Measurements from ENCODE around the gene ISM1.

Gene ISM1

GRCh38 chr20:13317439-13317838 lies 96.4 kb downstream of the ISM1 start:
- no peak for DNase-seq

DNA sequence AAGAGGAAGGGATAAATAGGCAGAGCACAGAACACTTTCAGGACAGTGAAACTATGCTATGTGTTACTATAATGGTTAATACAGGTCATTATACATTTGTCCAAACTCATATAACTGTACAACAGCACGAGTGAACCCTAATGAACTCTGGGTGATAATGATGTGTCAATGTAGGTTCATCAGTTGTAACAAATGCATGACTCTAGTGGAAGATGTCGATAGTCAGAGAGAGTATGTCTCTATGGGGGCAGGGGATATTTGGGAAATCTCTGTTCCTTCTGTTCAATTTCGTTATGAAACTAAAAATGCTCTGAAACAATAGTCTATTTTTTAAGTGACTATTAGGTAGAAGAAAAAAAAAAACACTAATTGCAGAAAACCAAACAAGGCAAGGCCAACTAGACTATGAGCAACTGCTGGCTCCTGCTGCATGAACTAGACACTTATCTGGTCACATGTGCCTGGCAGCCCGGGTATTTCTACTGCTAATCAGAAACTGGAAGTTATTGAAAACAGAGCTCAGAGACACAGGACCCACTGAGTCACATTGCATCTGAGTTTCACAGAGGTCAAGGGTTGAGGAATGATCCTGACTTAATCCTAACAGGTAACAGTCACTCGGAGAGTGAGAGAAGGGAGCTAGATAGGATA lies 97.9 kb downstream of the ISM1 start:
- DNase-seq = no peak

- no peak for DNase-seq
These were observed 99.6 kb downstream of the ISM1 start for GRCh38 chr20:13320702-13321101.

DNA sequence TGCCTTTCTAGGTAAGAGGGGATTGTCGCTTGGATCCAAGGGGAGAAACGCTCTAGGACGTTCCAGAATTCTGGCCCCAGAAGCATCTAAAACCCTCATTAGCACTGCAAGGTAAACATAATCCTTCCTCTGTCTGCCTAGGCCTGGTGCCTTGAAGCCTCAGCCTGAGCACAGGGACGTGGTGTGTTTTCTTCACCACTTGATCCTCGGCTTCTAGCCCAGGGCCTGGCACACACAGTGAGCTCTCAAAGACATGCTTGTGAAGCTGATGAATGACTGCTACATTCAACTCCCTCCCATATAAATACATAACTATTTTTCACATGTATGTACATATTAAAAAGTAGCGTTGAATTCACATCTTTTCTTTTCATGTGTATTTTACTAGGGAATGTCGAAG lies 100.3 kb downstream of the ISM1 start:
- no peak for DNase-seq

- no peak for DNase-seq
These were observed 101.1 kb downstream of the ISM1 start for GRCh38 chr20:13322198-13322597.

DNA sequence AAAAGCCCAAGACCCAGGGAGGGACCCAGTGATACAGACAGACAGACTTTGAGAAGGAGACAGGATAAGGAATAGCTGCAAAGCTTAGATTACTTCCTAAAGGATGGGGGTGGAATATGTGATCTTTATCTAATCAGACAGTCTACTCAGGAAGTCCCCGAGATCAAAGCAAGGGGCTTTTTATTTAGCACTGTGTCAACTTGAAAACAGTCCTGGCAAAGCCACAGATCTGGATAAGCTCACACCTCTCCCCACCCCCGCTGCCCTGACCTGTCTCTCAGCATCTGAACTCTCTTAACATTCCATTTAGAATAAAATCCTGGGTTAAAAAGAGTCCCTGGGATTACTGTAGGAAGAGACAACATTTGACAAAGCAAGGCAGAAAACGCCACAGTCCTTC lies 101.5 kb downstream of the ISM1 start:
- no peak for DNase-seq

- no peak for DNase-seq
These were observed 104.0 kb downstream of the ISM1 start for GRCh38 chr20:13325033-13325432.

DNA sequence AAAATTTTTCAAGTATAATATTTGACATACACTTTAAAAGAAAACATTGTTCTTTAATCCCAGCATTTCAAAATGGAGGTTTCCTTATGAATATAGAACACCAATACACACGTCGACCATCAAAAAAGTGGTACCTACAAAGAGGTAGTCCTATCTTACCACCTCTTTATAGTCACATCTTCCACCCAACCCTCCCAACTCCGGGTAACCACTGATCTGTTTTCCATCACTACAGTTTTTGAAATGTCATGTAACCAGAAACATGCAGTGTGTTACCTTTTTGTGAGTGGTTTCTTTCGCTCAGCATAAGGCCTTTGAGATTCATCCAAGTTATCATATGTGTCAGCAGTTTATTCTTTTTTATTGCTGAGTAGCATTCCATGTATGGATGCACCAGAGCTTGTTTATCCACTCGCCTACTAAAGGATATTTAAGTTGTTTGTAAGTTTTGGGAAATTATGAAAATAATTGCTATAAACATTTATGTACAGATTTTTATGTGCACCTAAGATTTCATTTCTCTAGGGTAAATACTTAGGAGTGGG lies 104.8 kb downstream of the ISM1 start:
- no peak for DNase-seq

- no peak for DNase-seq
These were observed 110.5 kb downstream of the ISM1 start for GRCh38 chr20:13331536-13331935.

DNA sequence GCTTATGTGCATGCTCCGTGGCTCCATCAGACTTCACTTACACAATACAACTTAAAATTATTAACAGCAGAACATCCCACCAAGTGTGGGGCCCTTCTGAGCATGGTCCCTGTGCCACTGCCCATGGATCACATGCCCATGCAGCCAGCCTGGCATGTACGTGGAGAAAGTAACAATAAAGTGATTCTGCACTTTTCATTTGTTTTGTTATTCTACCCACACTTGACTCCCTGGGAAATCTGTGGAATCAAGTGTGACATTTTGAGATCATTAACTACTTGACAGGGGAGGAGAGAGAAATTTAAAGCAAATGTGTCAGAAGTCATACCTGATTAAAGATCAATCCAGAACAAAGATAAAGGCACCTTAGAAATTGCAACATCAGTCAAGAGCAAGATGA lies 112.0 kb downstream of the ISM1 start:
- no peak for DNase-seq

- no peak for DNase-seq
These were observed 112.7 kb downstream of the ISM1 start for GRCh38 chr20:13333793-13334192.

DNA sequence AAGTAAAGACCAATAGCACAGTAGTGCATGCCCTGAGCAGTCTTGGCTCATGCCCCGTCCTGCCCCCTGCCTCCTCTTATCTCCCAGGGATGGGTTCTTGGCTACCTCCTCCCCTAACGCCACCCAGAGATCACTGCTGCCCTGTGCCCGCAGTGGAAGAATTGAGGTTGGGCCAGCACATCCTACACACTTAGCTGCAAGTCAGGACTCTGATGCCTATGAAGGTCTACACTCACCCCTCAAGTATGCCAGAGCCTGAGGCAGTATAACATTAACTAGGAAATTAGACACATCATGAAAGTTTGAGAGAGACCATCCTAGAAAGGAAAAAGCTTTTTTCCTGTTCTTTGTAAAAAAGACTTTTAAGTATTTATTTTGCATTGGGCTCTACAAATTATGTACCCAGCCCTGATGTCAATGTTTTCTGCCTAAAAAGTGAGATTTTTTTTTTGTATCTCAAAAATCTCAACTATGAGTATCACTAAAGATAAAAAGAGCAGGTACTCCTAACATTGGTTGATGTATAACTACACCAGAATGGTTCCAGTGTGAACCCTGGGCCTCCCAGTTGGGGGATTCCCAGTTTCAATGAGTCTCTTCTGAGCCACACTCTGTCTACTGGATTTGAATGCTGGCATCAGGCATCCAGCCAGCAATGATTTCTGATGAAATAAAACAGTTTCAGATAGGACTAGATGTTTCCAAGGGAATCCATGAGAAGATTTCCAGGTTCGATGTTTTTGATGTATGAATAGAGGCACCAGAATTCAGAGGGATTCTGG lies 115.4 kb downstream of the ISM1 start:
- no peak for DNase-seq

GRCh38 chr20:13337090-13337784 lies 116.2 kb downstream of the ISM1 start:
- DNase-seq = no peak

DNA sequence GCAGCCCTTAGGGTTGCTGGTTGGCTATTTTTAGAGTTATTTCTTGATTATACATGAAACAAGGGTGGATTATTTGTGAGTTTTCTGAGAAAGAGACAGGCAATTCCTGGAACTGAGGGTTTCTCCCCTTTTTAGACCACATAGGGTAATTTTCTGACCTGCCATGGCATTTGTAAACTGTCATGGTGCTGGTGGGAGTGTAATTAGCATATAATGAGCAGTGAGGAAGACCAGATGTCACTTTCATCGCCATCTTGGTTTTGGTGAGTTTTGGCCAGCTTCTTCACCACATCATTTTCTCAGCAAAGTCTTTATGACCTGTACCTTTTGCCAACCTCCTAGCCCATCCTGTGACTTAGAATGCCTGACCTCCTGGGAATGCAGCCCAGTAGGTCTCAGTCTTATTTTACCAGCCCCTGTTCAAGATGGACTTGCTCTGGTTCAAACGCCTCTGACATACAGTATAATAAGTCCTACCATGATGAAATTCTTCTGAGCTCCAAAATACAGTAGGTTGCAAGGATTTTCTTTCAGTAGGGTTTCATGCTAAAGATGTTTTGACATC lies 117.1 kb downstream of the ISM1 start:
- DNase-seq = no peak

DNA sequence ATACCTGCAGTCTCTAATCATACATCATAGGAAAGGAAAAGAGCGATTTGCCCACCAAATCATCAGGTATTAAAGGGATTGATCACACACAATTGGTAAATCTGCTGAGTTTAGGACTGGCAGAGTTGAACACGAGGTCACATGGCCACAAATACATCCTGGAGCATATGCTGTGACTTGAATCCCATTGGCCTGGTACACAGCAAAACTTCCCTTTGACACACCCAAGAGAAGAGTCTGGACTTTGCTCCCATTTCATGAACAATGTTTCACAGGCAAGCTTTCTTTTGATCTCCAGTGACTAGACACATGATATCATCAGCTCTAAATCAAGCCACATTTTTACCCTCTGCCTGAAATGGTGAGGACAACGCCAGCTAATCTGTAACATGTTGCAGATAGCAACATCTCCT lies 117.9 kb downstream of the ISM1 start:
- DNase-seq = no peak

DNA sequence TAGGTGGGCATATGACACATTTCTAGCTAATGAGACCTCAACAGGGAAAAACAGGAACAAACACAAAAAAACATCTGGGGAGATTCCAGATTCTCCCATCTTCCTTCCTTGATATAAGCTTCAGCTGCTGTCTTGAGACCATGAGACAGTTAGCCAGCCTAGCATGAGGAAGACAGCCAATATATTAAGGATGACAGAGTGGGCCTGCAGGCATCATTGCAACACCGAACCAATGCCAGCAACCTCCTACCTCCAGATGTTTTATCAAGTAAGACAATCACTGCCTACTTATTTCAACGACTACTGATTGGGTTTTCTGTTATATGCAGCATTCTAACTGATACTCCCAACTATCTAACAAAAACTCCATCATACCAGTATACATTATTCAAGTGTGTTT lies 119.0 kb downstream of the ISM1 start:
- no peak for DNase-seq

DNA sequence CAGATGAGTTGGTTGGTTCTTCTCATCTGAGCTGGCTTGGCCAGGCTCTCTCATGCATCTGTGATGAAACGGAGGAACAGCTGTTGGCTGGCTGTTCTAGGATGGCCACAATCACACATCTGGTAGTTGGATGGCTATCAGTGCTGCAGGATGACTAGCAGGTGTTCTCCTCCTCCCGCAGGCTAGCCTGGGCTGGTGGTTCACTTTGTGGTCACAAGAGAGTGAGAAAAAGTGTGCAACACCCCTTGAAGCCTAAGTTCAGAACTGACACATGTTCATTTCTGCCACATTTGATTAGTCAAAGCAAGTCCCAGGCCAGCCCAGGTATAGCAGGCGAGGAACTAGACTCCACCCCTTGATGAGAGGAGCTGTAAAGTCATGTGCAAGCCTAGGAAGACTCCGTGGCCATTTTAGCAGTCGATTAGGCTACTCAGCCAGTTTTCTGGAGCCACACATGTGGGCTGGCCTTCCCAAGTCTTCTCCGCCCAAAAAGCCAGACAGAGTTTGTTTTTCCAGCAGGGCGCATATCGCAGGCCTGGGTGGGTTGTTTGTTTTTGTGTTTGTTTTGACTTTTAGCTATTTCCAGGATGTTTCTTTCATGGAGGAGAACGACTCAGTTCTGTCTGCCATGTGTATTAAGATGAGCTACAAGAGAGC lies 120.8 kb downstream of the ISM1 start:
- no peak for DNase-seq

- DNase-seq = no peak
These were observed 121.6 kb downstream of the ISM1 start for GRCh38 chr20:13342469-13343242.

GRCh38 chr20:13344671-13345070 lies 123.6 kb downstream of the ISM1 start:
- no peak for DNase-seq

DNA sequence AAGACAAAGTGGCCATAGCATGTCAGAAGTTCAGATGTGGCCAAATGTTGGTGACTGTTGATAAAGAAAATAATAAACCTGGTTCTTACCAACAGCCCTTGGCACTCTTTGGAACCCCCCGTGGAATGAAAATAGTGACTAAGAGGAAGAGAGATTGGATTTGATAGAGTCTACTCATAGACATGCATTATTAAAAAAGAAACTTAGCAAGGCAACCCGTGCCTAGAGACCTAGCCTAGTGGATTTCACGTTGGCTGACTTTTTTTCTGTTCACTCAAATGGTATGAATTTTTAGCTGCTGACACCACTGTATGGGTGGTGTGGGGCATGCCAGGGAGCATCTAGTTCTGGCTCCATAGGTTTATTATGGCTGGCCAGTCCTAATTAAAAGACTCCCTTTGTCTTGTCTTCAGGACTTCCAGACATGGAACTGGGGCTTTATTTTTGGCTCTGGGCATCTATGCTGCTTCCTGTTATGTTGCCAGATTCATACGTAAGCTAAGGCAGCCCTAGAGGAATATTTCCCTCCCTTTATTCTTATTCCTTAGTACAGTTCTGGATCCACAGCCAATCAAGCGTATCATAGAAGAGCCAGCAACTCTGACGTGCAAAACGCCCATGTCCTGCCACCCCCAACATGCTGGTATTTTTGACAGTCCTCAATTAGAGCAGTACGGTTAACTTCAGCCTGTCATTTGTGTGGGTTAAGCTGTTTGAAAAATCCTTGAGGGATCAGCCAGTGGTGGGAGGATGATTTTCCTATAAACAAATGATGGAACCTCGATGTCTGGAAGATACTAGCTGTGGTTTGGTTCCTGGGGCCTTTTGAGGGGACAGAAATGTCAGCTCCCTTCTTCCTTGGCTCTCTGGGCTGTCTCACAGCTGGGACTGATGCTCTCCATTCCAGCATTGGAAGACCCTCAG lies 127.5 kb downstream of the ISM1 start:
- no peak for DNase-seq

DNA sequence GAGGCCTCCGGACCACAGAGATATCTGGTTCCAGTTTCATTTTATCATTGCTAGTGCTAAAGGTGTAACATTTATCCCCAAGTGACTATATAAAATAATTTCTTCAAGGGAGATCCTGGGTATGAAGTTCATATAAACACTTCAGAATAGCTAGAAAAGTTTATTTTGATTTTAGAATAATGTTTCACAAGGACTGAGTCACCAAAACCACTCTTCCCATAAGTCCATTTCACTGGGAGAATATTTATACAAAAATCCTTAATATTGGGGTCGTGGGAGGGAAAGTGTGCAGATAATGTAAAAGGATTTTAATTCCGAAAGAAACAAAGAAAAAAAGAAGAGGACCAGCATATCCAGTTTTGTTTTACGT lies 128.1 kb downstream of the ISM1 start:
- DNase-seq = no peak

Data from effector CD8-positive, alpha-beta T cell (primary cell).